ENCODE data around the gene MUSK. TPM values are rescaled to one million over a fixed set of nuclear protein-coding genes. Genes with fewer than 3 reads are reported as not detected.
"Not testable (repeated sequence)": the region's sequence is repeated elsewhere in the genome, so short reads cannot be mapped to it uniquely, and the experiment has no call there.

Gene MUSK
- total RNA-seq, 1 experiment from 2014 or later = not detected

GRCh38 chr9:110784309-110784708 lies 115.7 kb downstream of the MUSK start:
- 0 out of 2 replicates have a peak, but pooled peaks cover 3% of the 10 kb centered on the region for H3K9me3 ChIP-seq
- H3K4me1 Mint-ChIP-seq (ENCODE audit: low read depth, unreplicated experiment) = no peaks in the 10 kb centered on the region
- no peak for DNase-seq
- intact Hi-C loops (cut with micrococcal nuclease; ENCODE audit: unreplicated experiment) = no loop called here
- POLR2A ChIA-PET = no interaction called here
- no peak overlapping the region for H3K27ac Mint-ChIP-seq (ENCODE audit: unreplicated experiment)
- no peak overlapping the region for H3K4me3 ChIP-seq (ENCODE audit: low read depth, low read length)
- H3K27me3 Mint-ChIP-seq (ENCODE audit: insufficient read depth, unreplicated experiment) = no peaks in the 10 kb centered on the region
- no peaks in the 10 kb centered on the region for H3K36me3 Mint-ChIP-seq (ENCODE audit: insufficient read depth, unreplicated experiment)
- CTCF ChIA-PET = no interaction called here
- no TSS peak for BruUV-seq (replicated peaks)
- H3K27me3 ChIP-seq (replicated peaks; ENCODE audit: control insufficient read depth, insufficient read depth, low read length) = no peaks in the 10 kb centered on the region
- no peak for TF ChIP-seq CTCF (IDR thresholded peaks at IDR 0.05; ENCODE audit: insufficient read depth in 1 of 2, low read depth in 1 of 2, low read length in 1 of 2, severe bottlenecking in 1 of 2, unreplicated experiment in 1 of 2)
- no peaks in the 10 kb centered on the region for H3K9me3 Mint-ChIP-seq (ENCODE audit: unreplicated experiment)
- H3K4me3 Mint-ChIP-seq (ENCODE audit: unreplicated experiment) = no peak overlapping the region
- peaks cover 4% of the 10 kb centered on the region; the same call in 1 of the 2 replicates for H3K4me1 ChIP-seq
- H3K36me3 ChIP-seq (ENCODE audit: control insufficient read depth, insufficient read depth, low read length) = no peaks in the 10 kb centered on the region

GRCh38 chr9:110785166-110785565 lies 116.6 kb downstream of the MUSK start:
- Histone ChIP-seq H3K4me3 (ENCODE audit: low read depth, low read length) (no peak overlapping the region), H3K36me3 (ENCODE audit: control insufficient read depth, insufficient read depth, low read length) (no peaks in the 10 kb centered on the region), H3K27me3 (replicated peaks; ENCODE audit: control insufficient read depth, insufficient read depth, low read length) (no peaks in the 10 kb centered on the region), H3K4me1 (peaks cover 4% of the 10 kb centered on the region; the same call in 1 of the 2 replicates), H3K9me3 (0 out of 2 replicates have a peak, but pooled peaks cover 3% of the 10 kb centered on the region)
- H3K9me3 Mint-ChIP-seq (ENCODE audit: unreplicated experiment) = no peaks in the 10 kb centered on the region
- H3K36me3 Mint-ChIP-seq (ENCODE audit: insufficient read depth, unreplicated experiment) = no peaks in the 10 kb centered on the region
- TF ChIP-seq CTCF (IDR thresholded peaks at IDR 0.05; ENCODE audit: insufficient read depth in 1 of 2, low read depth in 1 of 2, low read length in 1 of 2, severe bottlenecking in 1 of 2, unreplicated experiment in 1 of 2) = no peak
- H3K27me3 Mint-ChIP-seq (ENCODE audit: insufficient read depth, unreplicated experiment) = no peaks in the 10 kb centered on the region
- no peaks in the 10 kb centered on the region for H3K4me1 Mint-ChIP-seq (ENCODE audit: low read depth, unreplicated experiment)
- BruUV-seq (replicated peaks) = no TSS peak
- no peak overlapping the region for H3K27ac Mint-ChIP-seq (ENCODE audit: unreplicated experiment)
- no peak for DNase-seq
- intact Hi-C loops (cut with micrococcal nuclease; ENCODE audit: unreplicated experiment) = no loop called here
- no peak overlapping the region for H3K4me3 Mint-ChIP-seq (ENCODE audit: unreplicated experiment)
- POLR2A ChIA-PET = no interaction called here
- CTCF ChIA-PET = no interaction called here

GRCh38 chr9:110788396-110788795 lies 119.8 kb downstream of the MUSK start:
- H3K36me3 ChIP-seq (ENCODE audit: control insufficient read depth, insufficient read depth, low read length); H3K4me3 ChIP-seq (ENCODE audit: low read depth, low read length); H3K27me3 ChIP-seq (replicated peaks; ENCODE audit: control insufficient read depth, insufficient read depth, low read length); BruUV-seq (replicated peaks); H3K27ac Mint-ChIP-seq (ENCODE audit: unreplicated experiment); intact Hi-C loops (cut with micrococcal nuclease; ENCODE audit: unreplicated experiment); POLR2A ChIA-PET; H3K4me3 Mint-ChIP-seq (ENCODE audit: unreplicated experiment); H3K4me1 Mint-ChIP-seq (ENCODE audit: low read depth, unreplicated experiment); H3K27me3 Mint-ChIP-seq (ENCODE audit: insufficient read depth, unreplicated experiment); H3K36me3 Mint-ChIP-seq (ENCODE audit: insufficient read depth, unreplicated experiment); CTCF ChIA-PET; H3K4me1 ChIP-seq; DNase-seq; H3K9me3 Mint-ChIP-seq (ENCODE audit: unreplicated experiment); H3K9me3 ChIP-seq: not testable (repeated sequence)

GRCh38 chr9:110788871-110789270 lies 120.3 kb downstream of the MUSK start:
- Mint-ChIP-seq H3K36me3 (ENCODE audit: insufficient read depth, unreplicated experiment) (no peaks in the 10 kb centered on the region), H3K9me3 (ENCODE audit: unreplicated experiment) (no peaks in the 10 kb centered on the region), H3K4me3 (ENCODE audit: unreplicated experiment) (no peak overlapping the region), H3K27me3 (ENCODE audit: insufficient read depth, unreplicated experiment) (no peaks in the 10 kb centered on the region), H3K27ac (ENCODE audit: unreplicated experiment) (no peak overlapping the region), H3K4me1 (ENCODE audit: low read depth, unreplicated experiment) (no peaks in the 10 kb centered on the region)
- peaks cover under 1% of the 10 kb centered on the region; the same call in 1 of the 2 replicates for H3K4me1 ChIP-seq
- H3K36me3 ChIP-seq (ENCODE audit: control insufficient read depth, insufficient read depth, low read length) = no peaks in the 10 kb centered on the region
- intact Hi-C loops (cut with micrococcal nuclease; ENCODE audit: unreplicated experiment) = no loop called here
- DNase-seq = no peak
- BruUV-seq (replicated peaks) = no TSS peak
- no peak overlapping the region for H3K4me3 ChIP-seq (ENCODE audit: low read depth, low read length)
- CTCF ChIA-PET = no interaction called here
- no peaks in the 10 kb centered on the region for H3K27me3 ChIP-seq (replicated peaks; ENCODE audit: control insufficient read depth, insufficient read depth, low read length)
- TF ChIP-seq CTCF (IDR thresholded peaks at IDR 0.05; ENCODE audit: insufficient read depth in 1 of 2, low read depth in 1 of 2, low read length in 1 of 2, severe bottlenecking in 1 of 2, unreplicated experiment in 1 of 2) = no peak
- H3K9me3 ChIP-seq = 0 out of 2 replicates have a peak, but pooled peaks cover 3% of the 10 kb centered on the region
- POLR2A ChIA-PET = no interaction called here

All from Caco-2 (cell line).